Neuronal stem cell (in vitro differentiated cells): ENCODE data around the gene RABGAP1.

Experiments used
- DNase-seq: peaks from one replicate; pipeline ENCODE4 v3.0.0-alpha.2; 2013; ENCODE audit warnings: low spot score
- H2AFZ ChIP-seq: one replicate; pipeline ENCODE4 v1.6.1; 2013; ENCODE audit warnings: mild to moderate bottlenecking, low read length, inconsistent platforms
- H2AK5ac ChIP-seq: 2 replicates; pipeline ENCODE4 v1.6.1; 2013; ENCODE audit warnings: low read depth, mild to moderate bottlenecking, inconsistent platforms, low read length, moderate library complexity, mixed read lengths
- H2BK120ac ChIP-seq: 2 replicates; pipeline ENCODE4 v1.6.1; 2013; ENCODE audit warnings: low read depth, mild to moderate bottlenecking, inconsistent platforms, low read length, moderate library complexity, mixed read lengths
- H2BK12ac ChIP-seq: one replicate; pipeline ENCODE4 v1.6.1; 2013; ENCODE audit warnings: low read length, inconsistent platforms
- H2BK15ac ChIP-seq: 2 replicates; pipeline ENCODE4 v1.6.1; 2013; ENCODE audit warnings: mild to moderate bottlenecking, low read length, inconsistent platforms, mixed read lengths
- H2BK5ac ChIP-seq: one replicate; pipeline ENCODE4 v1.6.1; 2013; ENCODE audit warnings: inconsistent platforms, mild to moderate bottlenecking, low read length, moderate library complexity
- H3K14ac ChIP-seq: one replicate; pipeline ENCODE4 v1.6.1; 2013; ENCODE audit warnings: low read length, inconsistent platforms
- H3K18ac ChIP-seq: 2 replicates; pipeline ENCODE4 v1.6.1; 2013; ENCODE audit warnings: low read length, inconsistent platforms
- H3K23ac ChIP-seq: 2 replicates; pipeline ENCODE4 v1.6.1; 2013; ENCODE audit warnings: low read depth, mild to moderate bottlenecking, mixed read lengths, low read length, inconsistent platforms; ENCODE audit not compliant: poor library complexity
- H3K27ac ChIP-seq: replicated peaks from 3 replicates; pipeline ENCODE4 v1.5.1; 2013; ENCODE audit warnings: low read length, inconsistent platforms
- H3K27me3 ChIP-seq, 3 experiments: 2 replicates each; pipeline ENCODE4 v1.6.1; 2013; ENCODE audit warnings: low read length in 3 of 3, mild to moderate bottlenecking in 2 of 3, inconsistent platforms in 1 of 3, low read depth in 1 of 3, mixed read lengths in 1 of 3, moderate library complexity in 1 of 3; ENCODE audit not compliant: control insufficient read depth in 3 of 3, insufficient read depth in 3 of 3
- H3K36me3 ChIP-seq, 2 donors: replicated peaks in 1 of 2; 2 replicates each; pipeline ENCODE4 v1.6.1; 2013; ENCODE audit warnings: low read length in 2 of 2; ENCODE audit not compliant: control insufficient read depth in 2 of 2, insufficient read depth in 2 of 2
- H3K4ac ChIP-seq: 2 replicates; pipeline ENCODE4 v1.6.1; 2013; ENCODE audit warnings: inconsistent platforms, mild to moderate bottlenecking, low read length, moderate library complexity
- H3K4me1 ChIP-seq, 2 donors: 1 replicate in 1 of 2; 2 replicates in 1 of 2; pipeline ENCODE4 v1.6.1; 2013; ENCODE audit warnings: low read length in 2 of 2, low read depth in 1 of 2; ENCODE audit not compliant: control insufficient read depth in 2 of 2, insufficient read depth in 1 of 2
- H3K4me2 ChIP-seq: one replicate; pipeline ENCODE4 v1.6.1; 2013; ENCODE audit warnings: mild to moderate bottlenecking, low read length, inconsistent platforms; ENCODE audit not compliant: insufficient read depth, poor library complexity, severe bottlenecking
- H3K4me3 ChIP-seq, 2 donors: 2 replicates each; pipeline ENCODE4 v1.5.1; 2013; ENCODE audit warnings: low read length in 2 of 2, mild to moderate bottlenecking in 2 of 2, inconsistent platforms in 1 of 2, moderate library complexity in 1 of 2
- H3K79me1 ChIP-seq: one replicate; pipeline ENCODE4 v1.6.1; 2013; ENCODE audit warnings: low read depth, mild to moderate bottlenecking, inconsistent platforms, low read length, moderate library complexity
- H3K9ac ChIP-seq: one replicate; pipeline ENCODE4 v1.6.1; 2013; ENCODE audit warnings: mild to moderate bottlenecking, low read depth, low read length, inconsistent platforms; ENCODE audit not compliant: poor library complexity
- H3K9me3 ChIP-seq, 2 donors: replicated peaks in 1 of 2; 2 replicates each; pipeline versions ENCODE3 to v1.6.1; 2013; ENCODE audit warnings: low read length in 2 of 2, mild to moderate bottlenecking in 2 of 2, inconsistent platforms in 1 of 2, low read depth in 1 of 2, mixed read lengths in 1 of 2, moderate library complexity in 1 of 2; ENCODE audit not compliant: control insufficient read depth in 2 of 2, insufficient read depth in 1 of 2
- H4K8ac ChIP-seq: one replicate; pipeline ENCODE4 v1.6.1; 2013; ENCODE audit warnings: low read depth, mild to moderate bottlenecking, inconsistent platforms, low read length, moderate library complexity
- H4K91ac ChIP-seq: one replicate; pipeline ENCODE4 v1.6.1; 2013; ENCODE audit warnings: low read length, low read depth, mild to moderate bottlenecking, inconsistent platforms; ENCODE audit not compliant: poor library complexity
- WGBS, 2 donors: extraction: QIAGEN DNeasy Blood & Tissue Kit; methylation state at CpG; one replicate each; pipeline ENCODE4 v1.1.7; 2013; ENCODE audit warnings: missing lambda C conversion rate in 2 of 2, mixed read lengths in 1 of 2; ENCODE audit not compliant: insufficient read length in 2 of 2, insufficient replicate concordance in 1 of 2; ENCODE audit errors: extremely low coverage in 2 of 2; 5-methylcytosine and 5-hydroxymethylcytosine counted together

Gene RABGAP1

GRCh38 chr9:123064716-123065115 lies 123.9 kb downstream of the RABGAP1 start:
- Histone ChIP-seq H4K8ac (no peak overlapping the region), H2AFZ (no peak overlapping the region), H3K79me1 (no peaks in the 10 kb centered on the region), H4K91ac (no peak overlapping the region), H3K36me3 (peaks cover 14 to 82% of the 10 kb centered on the region in 2 donors), H3K23ac (no peak overlapping the region), H2BK5ac (no peak overlapping the region), H3K18ac (no peak overlapping the region), H3K4me3 (no peak overlapping the region), H3K9me3 (no peaks in the 10 kb centered on the region), H3K9ac (no peak overlapping the region), H3K4me1 (peaks cover 0 to 2% of the 10 kb centered on the region in 2 donors), H2BK120ac (no peak overlapping the region), H3K27ac (no peak overlapping the region), H3K14ac (no peak overlapping the region), H2BK15ac (no peak overlapping the region), H3K4me2 (no peak overlapping the region), H2BK12ac (no peak overlapping the region), H3K4ac (no peak overlapping the region), H3K27me3 (no peaks in the 10 kb centered on the region), H2AK5ac (no peak overlapping the region)
- no CpG with 5 or more reads among the region's 2 CpGs for whole genome bisulfite sequencing, 2 donors
- no peak for DNase-seq

GRCh38 chr9:123065196-123065595 lies 124.4 kb downstream of the RABGAP1 start:
- Histone ChIP-seq H3K27me3 (no peaks in the 10 kb centered on the region), H3K23ac (no peak overlapping the region), H3K9me3 (no peaks in the 10 kb centered on the region), H2AFZ (no peak overlapping the region), H3K14ac (no peak overlapping the region), H3K4me1 (peaks cover 0 to 2% of the 10 kb centered on the region in 2 donors), H3K9ac (no peak overlapping the region), H2BK5ac (no peak overlapping the region), H4K91ac (no peak overlapping the region), H2BK12ac (no peak overlapping the region), H3K18ac (no peak overlapping the region), H3K79me1 (no peaks in the 10 kb centered on the region), H3K27ac (no peak overlapping the region), H3K36me3 (peaks cover 14 to 86% of the 10 kb centered on the region in 2 donors), H2AK5ac (no peak overlapping the region), H2BK120ac (no peak overlapping the region), H4K8ac (no peak overlapping the region), H3K4me2 (no peak overlapping the region), H3K4me3 (no peak overlapping the region), H3K4ac (no peak overlapping the region), H2BK15ac (no peak overlapping the region)
- no peak for DNase-seq
- no CpG with 5 or more reads among the region's 2 CpGs for WGBS, 2 donors

- H3K27ac ChIP-seq, result no peak overlapping the region
- H2BK15ac ChIP-seq, result no peak overlapping the region
- H3K36me3 ChIP-seq, result peaks cover 14 to 89% of the 10 kb centered on the region in 2 donors
- H3K9me3 ChIP-seq, result no peaks in the 10 kb centered on the region
- H4K91ac ChIP-seq, result no peak overlapping the region
- peaks cover 0 to 2% of the 10 kb centered on the region in 2 donors for H3K4me1 ChIP-seq
- H3K4ac ChIP-seq, result no peak overlapping the region
- no peaks in the 10 kb centered on the region for H3K79me1 ChIP-seq
- H2AK5ac ChIP-seq, result no peak overlapping the region
- H2BK12ac ChIP-seq, result no peak overlapping the region
- no peak overlapping the region for H2BK120ac ChIP-seq
- WGBS, 2 donors, result no CpG with 5 or more reads among the region's 1 CpG
- no peak overlapping the region for H3K4me3 ChIP-seq
- no peak overlapping the region for H3K4me2 ChIP-seq
- no peak overlapping the region for H3K23ac ChIP-seq
- H3K27me3 ChIP-seq, result no peaks in the 10 kb centered on the region
- H4K8ac ChIP-seq, result no peak overlapping the region
- no peak overlapping the region for H3K9ac ChIP-seq
- no peak overlapping the region for H3K14ac ChIP-seq
- H2AFZ ChIP-seq, result no peak overlapping the region
- DNase-seq, result no peak
- H2BK5ac ChIP-seq, result no peak overlapping the region
- H3K18ac ChIP-seq, result no peak overlapping the region
These were observed 126.3 kb downstream of the RABGAP1 start for GRCh38 chr9:123067136-123067535.

- Histone ChIP-seq H3K27me3 (no peaks in the 10 kb centered on the region), H3K4me1 (no peaks in the 10 kb centered on the region)
These were observed 128.2 kb downstream of the RABGAP1 start for GRCh38 chr9:123069010-123069481.

More at GRCh38 chr9:123069010-123069481, 128.2 kb downstream of the RABGAP1 start:
- Histone ChIP-seq H3K9me3 (no peaks in the 10 kb centered on the region), H3K23ac (no peak overlapping the region), H2BK120ac (no peak overlapping the region), H3K4me2 (no peak overlapping the region), H2BK15ac (no peak overlapping the region), H4K8ac (no peak overlapping the region), H3K27ac (no peak overlapping the region), H2AK5ac (no peak overlapping the region), H3K4me3 (no peak overlapping the region), H3K14ac (no peak overlapping the region), H3K4ac (no peak overlapping the region), H3K36me3 (peaks cover 17 to 98% of the 10 kb centered on the region in 2 donors), H3K79me1 (no peaks in the 10 kb centered on the region), H3K9ac (no peak overlapping the region), H4K91ac (no peak overlapping the region), H3K18ac (no peak overlapping the region), H2BK12ac (no peak overlapping the region), H2AFZ (no peak overlapping the region), H2BK5ac (no peak overlapping the region)
- WGBS, 2 donors, result no CpG with 5 or more reads among the region's 3 CpGs
- no peak for DNase-seq
